Stimulated activated CD8-positive, alpha-beta memory T cell treated with anti-CD3 and anti-CD28 coated beads, Interleukin-7, amount 100 ng/mL, for 4 hours (primary cell): Measurements from ENCODE around the gene HTT.

Source experiments
- DNase-seq, 2 donors: peaks; one replicate each; pipeline ENCODE4 v3.0.0-alpha.2; 2020; ENCODE audit warnings: low read depth in 2 of 2

Gene HTT

GRCh38 chr4:3218824-3219760, 144.6 kb downstream of the HTT start:
- DNase-seq: no peak

GRCh38 chr4:3219761-3220475, 145.4 kb downstream of the HTT start:
- DNase-seq: no peak

DNA sequence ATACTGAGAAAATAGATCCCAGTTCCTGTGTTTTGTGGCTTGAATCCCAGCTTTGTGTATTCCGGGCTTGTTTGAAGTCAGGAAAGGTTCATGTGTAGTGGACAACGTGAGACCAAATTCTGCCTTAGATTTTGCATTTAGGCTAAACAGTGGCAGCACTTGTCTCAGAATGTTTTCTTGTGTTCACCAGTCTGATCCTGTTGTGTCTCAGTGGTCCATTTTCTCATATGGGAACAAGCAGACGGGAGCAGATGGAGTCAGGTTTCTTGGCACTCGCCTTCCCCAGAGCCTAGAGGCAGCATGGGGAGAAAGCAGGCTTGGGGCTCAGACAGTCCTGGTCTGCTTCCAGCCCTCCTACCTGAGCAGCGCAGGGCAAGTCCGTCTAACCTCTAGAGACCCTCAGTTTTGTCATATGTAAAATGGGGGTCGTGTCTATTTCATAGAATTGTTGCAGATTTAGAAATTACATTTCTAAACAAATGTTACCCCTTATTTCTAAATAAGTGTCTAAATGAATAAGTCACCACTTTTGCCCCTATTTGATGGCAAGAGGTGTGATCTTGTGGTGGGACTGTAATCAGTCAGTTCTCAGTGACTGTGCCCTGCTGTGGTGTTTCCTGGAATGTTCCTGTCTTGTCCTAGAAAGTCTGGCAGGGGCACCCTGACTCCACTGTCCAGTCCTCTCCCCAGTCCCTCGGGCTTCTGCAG, 146.1 kb downstream of the HTT start:
- DNase-seq: no peak

- DNase-seq: no peak
Measured at GRCh38 chr4:3221184-3221494, 146.7 kb downstream of the HTT start.

GRCh38 chr4:3221996-3222395, 147.5 kb downstream of the HTT start:
- no peak for DNase-seq

DNA sequence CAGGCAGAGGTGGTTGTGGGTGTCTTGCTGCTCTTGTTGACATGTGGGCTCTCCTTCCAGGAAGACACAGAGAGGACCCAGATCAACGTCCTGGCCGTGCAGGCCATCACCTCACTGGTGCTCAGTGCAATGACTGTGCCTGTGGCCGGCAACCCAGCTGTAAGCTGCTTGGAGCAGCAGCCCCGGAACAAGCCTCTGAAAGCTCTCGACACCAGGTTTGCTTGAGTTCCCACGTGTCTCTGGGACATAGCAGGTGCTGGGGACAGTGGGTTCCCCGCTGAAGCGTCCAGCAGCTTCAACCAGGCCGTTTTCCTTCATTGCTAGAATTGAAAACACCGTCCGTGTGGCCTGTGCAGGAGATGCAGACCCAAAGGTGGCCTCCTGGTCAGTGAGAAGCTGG, 148.9 kb downstream of the HTT start:
- DNase-seq: no peak

GRCh38 chr4:3223956-3224748, 149.7 kb downstream of the HTT start:
- DNase-seq: no peak

DNA sequence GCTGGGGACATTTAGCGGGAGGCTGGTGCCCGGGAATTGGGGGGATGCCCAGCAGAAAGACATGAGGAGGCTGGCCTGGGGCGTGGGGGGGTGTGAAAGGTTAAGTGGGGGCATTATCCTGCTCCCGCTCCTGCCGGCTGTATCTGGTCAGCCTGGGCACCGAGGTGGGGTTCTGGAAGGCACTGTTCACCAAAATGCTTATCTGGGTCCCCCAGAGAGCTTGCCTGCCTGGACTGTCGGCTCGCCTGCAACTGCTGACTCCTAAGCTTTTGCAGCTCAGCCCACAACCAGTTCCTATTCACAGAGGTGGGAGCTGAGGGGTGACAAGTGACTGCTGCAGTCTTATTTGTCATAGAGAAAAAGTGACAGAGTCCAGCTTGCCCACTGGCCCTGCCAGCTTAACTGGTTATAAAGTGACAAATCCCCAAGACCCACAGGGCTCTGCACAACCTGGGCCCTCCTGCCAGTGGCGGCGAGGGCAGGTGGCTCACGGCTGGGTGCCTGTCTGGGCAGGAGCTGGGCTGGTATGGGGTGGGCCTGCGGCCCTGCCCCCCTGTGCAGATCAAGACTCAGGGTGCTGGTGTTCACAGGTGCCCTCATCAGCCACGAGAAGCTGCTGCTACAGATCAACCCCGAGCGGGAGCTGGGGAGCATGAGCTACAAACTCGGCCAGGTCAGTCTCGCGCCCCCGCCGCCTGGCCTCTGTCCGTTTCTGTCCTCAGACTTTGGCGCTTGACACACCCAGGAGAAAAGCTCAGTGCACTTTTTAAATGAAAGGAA, 150.8 kb downstream of the HTT start:
- DNase-seq: no peak

DNA sequence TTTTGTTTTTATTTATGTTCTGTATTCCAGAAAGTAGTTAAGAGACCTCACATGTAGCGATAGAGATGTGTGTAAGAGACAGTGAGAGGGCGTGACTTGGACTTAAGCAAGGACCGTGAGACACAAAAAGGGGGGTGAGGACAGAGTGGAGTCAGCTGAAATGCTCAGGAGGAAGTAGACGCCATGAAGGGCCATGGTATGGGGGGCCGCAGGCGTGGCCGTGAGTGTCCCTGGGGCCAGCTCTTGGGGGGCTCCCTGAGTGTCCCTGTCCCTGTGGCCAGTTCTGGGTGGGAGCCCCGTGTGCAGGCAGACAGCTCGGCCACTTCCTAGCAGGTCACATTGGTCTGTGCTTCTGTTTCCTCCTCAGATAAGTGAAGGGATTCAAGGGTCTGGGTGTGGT, 151.5 kb downstream of the HTT start:
- DNase-seq: no peak

GRCh38 chr4:3226467-3226866, 152.0 kb downstream of the HTT start:
- no peak for DNase-seq

DNA sequence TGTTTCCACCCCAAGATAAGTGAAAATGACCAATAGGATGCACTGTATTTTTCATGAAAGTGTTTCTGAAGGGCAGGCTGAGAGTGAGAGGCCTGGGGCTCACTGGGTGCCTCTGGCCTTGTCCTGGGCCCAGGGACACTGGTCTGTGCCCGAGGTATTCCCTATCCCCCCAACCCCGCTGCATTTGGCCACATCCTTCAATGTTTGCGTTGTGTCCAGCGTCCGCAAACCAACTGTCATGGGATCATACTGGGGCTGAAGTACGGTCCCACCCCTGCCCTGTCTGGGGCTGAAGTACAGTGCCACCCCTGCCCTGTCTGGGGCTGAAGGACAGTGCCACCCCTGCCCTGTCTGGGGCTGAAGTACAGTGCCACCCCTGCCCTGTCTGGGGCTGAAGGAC, 152.5 kb downstream of the HTT start:
- no peak for DNase-seq

DNA sequence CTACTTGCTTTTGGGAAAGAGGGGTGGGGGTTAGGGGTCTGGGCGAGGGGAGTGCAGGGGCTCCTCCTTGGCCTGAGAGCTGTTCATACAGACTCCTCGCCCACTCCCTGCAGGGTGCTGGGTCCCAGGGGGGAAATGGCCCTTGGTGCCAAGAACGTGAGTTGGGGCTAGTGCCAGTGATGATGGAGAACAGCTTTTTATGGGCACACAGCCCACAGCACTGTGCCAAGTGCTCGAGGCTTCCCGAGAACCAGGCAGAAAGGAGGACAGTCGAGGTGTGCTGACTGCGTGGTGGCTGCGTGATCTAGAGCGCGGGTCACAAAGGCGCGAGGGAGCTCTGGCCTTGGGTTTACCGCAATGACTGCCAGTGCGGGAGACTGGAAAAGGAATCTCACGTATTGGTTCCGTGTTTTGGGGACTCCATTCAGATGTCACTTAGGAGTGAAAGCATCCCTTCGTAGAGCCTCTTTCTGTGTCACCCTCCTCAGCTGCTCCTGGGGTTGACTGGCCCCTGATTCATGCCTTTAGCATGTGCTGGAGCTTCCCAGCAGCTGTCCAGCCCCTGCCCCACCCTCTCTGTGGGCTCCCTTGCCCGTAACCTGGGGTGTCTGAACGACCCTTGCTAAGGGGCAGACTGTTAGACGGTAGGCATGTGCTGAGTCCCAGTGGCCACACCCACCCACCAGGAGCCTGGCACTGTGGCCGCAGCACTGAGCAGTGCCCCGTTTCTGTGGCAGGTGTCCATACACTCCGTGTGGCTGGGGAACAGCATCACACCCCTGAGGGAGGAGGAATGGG, 153.6 kb downstream of the HTT start:
- no peak for DNase-seq

- DNase-seq: no peak
Measured at GRCh38 chr4:3228881-3229280, 154.4 kb downstream of the HTT start.

- DNase-seq: no peak
Measured at GRCh38 chr4:3229328-3229727, 154.8 kb downstream of the HTT start.

GRCh38 chr4:3229964-3230363, 155.5 kb downstream of the HTT start:
- no peak for DNase-seq

DNA sequence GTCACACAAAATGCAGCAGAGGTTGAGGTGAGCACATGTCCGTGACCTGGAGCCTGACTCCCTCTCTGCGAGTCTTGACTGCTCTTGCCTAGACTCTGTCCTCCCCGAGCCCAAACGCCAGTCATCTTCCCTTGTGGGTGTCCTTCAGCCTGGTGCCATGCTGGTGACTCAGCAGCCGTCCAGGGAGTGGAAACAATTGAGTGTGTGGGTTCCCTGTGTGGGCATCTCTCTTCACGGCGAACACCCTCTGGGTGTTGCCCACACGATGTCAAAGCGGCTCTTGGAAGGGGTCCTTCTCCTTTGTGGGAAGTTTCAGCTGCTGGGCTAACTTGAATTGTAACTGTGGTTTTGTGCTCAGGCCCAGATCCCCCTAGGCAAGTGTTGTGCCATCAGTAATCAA, 157.0 kb downstream of the HTT start:
- no peak for DNase-seq

DNA sequence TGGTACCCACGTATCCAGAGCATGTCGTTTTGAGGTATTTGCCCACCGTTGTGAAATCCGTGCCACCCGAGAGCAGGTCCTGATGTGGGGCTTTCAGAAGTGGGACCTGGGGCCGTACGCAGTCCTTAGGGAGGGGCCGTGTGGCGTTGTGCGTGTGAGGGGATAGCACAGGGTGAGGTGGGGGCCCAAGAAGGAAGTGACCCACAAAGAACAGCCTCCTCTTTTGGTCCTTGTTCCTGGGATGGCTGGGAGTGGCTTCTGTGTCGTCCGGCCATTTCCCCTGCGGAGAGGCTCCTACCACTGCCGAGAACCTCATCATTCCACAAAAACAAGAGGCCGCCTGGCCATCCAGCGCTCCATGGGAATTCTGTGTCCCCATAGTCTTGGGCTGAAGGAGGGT, 157.5 kb downstream of the HTT start:
- DNase-seq: no peak

GRCh38 chr4:3232871-3233271, 158.4 kb downstream of the HTT start:
- no peak for DNase-seq

GRCh38 chr4:3233391-3234071, 159.1 kb downstream of the HTT start:
- no peak for DNase-seq
